GM19395 (cell line): Measurements from ENCODE around the gene PIGL.
"Not testable (repeated sequence)": the region's sequence is repeated elsewhere in the genome, so short reads cannot be mapped to it uniquely, and the experiment has no call there.

Experiments used
- ATAC-seq: cut with Tn5 transposase; IDR thresholded peaks from one replicate; pipeline ENCODE4 v1.9.1; 2021; ENCODE audit warnings: mild to moderate bottlenecking, moderate library complexity; ENCODE audit not compliant: unreplicated experiment

The PIGL gene

DNA sequence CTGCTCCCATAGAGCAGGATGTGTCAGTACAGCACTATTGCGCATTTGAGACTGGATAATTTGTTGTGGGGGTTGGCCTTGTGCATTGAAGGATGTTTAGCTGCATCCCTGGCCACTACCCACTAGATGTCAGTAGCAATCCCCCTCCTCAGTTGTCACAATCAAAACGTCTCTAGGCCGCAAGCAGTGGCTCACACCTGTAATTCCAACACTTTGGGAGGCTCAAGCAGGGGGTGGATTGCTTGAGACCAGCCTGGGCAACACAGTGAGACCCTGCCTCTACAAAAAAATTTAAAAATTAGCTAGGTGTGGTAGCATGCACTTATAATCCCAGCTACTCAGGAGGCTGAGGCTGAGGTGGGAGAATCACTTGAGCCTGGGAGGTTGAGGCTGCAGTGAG lies 87.8 kb downstream of the PIGL start:
- no peak for ATAC-seq

DNA sequence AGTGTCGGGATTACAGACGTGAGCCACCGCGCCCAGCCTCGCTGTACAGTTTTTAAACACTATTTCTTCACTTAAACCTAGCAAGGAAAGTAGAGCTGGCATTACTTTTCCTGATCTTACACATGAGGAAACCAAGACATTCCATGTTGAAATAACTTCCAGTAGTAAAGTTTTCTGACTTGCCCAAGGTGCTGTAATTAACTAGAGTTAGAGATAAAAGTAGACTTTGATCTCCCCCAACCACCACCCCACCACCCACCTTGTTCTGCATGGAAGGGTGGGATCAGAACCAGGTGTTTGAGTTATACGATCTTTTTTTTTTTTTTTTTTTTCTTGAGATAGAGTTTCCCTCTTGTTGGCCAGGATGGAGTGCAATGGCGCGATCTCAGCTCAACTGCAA lies 89.2 kb downstream of the PIGL start:
- no peak for ATAC-seq

DNA sequence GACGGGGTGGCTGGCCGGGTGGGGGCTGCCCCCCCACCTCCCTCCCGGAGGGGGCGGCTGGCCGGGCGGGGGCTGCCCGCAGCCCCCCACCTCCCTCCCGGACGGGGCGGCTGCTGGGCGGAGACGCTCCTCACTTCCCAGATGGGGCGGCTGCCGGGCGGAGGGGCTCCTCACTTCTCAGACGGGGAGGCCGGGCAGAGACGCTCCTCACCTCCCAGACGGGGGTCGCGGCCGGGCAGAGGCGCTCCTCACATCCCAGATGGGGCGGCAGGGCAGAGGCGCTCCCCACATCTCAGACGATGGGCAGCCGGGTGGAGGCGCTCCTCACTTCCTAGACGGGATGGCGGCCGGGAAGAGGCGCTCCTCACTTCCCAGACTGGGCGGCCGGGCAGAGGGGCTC lies 95.1 kb downstream of the PIGL start:
- not testable (repeated sequence) for ATAC-seq

DNA sequence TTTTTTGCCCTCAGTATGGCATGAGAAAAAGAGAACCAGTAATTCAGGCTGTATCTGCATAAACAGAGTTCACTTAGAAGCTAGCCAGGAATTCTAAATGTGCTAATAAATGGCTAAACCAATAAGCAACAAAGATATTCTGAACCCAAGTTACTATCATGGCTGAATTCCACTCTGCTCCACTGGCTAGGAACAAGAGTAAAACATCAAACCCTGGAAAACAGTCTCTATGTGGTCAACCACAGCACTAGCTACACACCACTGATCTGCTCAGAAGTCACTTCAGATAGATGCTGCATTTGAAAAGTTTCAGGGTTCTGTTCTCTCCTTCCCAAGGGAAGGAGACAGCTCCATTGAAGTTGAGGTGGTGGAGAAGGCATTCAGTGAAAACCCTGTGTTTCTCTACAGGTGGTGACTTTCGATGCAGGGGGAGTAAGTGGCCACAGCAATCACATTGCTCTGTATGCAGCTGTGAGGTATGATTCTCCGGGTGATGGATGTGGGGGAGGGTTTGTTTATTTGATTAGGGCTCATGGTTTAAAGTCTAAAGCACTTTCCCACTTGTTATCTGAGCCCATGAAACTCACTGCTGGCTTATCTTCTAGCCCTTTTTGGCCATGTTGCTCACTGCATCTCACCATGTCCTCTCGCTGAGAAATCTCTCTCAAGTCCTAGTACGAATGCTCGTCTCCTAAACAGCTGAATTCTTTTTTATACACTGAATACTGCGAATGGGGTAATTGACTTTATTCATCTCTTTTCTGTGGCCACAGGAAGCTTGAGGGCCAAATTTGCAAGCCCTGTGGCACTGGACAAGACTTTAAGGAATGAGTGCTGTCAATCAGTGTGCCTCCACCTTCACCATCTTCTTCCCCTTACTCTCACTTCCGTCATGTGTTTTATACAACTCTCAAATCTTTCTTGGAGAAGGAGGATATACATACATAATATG lies 96.4 kb downstream of the PIGL start:
- no peak for ATAC-seq

DNA sequence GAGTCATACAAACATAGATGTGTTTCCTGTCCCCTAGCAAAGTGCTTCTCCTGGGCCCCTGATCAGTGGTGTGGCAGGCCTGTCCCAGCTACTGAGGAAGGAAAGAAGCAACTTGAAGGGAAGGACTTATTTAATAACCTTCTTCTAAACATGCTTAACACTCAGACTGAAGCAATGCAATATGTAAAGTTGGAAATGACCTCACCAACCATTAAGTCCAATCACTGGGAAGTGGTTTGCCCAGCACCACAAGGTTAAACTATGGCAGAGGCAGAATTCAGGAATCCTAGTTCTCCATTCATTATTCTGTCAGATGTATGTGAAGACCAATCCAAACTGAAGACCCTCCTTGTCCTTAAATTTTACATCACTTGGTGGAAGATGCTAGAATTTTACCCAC lies 97.2 kb downstream of the PIGL start:
- ATAC-seq, result no peak

DNA sequence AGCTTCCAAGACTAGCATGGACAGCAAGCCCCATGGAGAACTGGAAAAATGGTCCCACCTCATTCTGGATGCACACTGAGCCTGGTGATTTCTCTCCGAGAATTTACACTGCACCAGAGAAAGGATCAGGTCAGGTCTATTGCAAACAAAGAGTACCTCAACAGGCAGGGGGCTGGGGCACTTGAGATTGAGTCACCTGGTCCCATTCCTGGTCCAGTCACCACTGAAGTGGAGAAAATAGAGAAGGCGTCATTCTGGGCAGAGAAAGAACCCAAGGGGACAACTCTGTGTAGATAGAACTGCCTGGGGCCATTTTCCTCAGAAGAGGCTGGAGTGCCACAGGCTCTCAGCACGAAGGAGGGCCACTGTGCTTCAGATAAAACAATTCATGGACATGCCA lies 97.8 kb downstream of the PIGL start:
- ATAC-seq, result no peak

DNA sequence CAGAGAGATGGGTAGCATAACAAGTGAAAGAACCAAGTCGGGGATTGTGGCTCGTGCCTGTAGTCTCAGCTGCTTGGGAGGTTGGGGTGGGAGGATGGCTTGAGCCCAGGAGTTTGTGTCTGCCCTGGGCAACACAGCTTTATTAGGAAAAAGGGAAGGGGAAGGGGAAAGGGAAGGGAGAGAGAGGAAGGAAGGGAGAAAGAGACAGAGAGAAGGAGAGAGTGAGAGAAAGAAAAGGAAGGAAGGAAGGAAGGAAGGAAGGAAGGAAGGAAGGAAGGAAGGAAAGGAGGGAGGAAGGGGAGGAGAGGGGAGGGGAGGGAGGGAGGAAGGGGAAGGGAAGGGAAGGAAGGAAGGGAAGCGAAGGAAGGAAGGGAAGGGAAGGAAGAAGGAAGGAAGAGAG lies 103.0 kb downstream of the PIGL start:
- no peak for ATAC-seq

DNA sequence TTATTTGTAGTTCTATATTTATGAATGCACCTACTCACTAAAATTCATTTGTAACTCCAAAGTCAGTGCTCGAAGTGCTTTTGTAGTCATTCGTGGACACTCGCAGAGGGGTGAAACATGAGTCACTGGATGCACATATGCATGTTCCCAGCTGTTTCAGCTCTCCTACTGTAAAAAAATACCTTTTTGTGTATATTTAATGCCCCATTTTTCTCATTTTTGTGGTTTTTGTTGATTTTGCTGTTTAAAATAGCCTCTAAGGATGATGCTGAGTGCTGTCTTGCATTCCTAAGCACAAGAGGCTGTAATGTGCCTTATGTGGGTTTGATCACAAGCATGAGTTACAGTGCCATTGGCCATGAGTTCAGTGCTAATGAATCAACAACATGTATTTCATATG lies 105.6 kb downstream of the PIGL start:
- ATAC-seq, result no peak

DNA sequence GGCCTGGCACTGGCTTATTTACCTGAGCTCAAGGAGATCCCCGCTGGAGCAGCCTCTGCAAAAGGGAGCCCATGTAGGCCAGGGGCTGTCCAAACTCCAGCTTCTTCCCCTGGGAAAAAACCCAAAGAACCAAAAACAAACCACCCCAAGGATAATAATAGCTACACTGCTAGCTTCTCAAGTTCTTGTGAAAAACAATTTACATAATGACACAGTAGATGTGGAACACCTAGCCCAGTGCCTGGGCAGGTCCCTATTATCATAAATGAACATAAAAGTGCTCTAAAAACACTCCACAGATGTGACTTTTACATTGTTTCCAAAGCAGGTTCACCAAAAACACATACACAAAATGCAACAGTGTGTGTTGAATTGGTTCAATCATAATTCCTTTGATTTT lies 109.0 kb downstream of the PIGL start:
- no peak for ATAC-seq

DNA sequence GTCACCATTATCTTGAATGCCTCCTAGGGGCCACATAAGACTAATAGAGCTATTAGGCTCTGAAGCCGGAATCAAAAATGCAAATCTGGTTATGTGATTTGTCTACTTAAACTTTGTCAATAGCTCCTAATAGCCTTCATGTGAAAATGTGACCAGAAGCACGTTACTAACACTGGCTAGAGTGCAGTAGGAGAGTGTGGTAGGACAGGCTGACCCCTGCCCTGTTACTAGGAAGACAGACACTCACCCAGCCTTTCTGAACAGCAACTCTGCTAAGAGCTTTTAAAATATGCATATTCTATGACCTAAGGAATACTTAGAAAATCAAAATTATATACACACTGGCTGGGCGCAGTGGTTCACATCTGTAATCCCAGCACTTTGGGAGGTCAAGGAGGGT lies 110.0 kb downstream of the PIGL start:
- no peak for ATAC-seq

DNA sequence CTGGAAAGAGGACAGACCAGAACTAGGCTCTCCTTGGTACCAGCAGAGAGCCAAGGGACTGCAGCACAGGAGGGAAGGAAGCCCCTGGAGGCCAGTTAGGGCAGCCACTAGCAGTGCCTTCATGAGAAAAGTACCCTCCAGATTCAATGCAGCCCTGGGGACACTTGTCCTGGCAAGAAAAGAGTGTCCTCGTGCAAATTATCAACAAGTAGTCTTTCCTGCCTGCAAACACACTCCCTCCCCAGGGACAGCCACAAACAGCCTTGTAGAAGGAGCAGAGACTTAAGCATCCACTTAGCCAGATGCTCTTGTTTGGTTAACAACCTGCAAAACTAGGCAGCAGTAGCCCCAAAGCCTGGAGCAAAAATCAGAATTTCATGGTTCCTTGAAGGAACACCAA lies 112.0 kb downstream of the PIGL start:
- ATAC-seq, result no peak

DNA sequence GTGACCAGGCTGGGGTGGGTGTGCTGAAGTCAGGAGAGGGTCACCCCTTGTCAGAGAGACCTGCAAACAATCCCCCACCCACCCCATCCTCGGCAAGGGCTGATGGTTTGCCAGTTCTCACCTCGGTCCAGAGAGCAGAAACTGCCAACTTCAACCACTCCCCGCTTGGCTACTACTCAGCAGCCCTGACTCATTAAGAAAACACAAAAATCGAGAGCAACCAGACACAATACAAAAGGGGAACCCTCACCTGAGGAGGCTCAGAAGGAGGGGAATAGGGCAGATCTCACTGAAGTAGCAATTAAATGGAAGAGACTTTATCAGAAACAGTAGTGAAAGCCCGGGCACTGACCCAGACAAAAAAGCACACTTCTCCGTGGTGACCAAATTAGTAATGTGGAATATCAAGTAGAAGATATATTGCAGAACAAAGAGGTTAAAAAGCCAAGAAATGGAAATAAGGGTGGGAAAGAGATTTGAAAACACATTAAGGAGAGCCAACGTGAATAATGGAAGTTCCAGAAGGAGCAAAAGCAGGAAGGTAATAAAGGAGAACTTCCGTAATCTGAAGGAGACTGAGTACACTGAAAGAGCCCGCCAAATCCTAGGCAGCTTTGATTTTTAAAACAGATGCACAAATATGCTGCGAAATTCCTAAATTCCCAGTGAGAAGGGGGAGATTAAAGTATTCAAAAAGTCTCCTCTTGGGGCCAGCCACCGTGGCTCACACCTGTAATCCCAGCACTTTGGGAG lies 112.7 kb downstream of the PIGL start:
- ATAC-seq, result no peak

DNA sequence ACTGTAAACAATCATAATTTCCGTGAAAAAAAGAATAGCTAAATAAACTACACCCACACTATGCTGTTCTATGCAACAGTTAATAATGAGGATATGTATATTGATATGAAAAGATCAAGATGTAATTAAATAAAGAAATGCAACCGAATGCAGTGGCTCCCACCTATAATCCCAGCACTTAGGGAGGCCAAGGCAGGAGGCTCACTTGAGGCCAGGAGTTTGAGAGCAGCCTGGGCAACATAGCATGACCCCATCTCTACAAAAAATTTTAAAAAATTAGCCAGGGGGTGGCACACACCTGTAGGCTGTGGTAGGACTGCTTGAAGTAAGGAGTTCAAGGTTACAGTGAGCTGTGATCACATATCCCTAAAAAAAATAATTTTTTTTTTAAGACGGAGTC lies 121.4 kb downstream of the PIGL start:
- no peak for ATAC-seq

DNA sequence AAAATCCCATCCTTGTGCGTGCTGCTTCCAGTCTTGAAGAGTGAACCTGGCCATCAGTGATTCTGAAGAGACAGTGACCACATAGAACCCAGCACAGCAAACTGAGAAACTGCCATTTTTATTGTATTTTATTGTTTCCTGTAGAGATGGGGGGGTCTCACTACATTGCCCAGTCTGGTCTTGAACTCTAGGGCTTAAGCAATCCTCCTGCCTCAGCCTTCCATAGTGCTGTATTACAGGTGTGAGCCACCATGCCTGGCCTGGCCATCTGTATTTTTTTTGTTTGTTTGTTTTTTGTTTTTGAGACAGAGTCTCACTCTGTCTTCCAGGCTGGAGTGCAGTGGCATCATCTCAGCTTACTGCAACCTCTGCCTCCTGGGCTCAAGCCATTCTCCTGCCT lies 122.4 kb downstream of the PIGL start:
- ATAC-seq, result no peak

DNA sequence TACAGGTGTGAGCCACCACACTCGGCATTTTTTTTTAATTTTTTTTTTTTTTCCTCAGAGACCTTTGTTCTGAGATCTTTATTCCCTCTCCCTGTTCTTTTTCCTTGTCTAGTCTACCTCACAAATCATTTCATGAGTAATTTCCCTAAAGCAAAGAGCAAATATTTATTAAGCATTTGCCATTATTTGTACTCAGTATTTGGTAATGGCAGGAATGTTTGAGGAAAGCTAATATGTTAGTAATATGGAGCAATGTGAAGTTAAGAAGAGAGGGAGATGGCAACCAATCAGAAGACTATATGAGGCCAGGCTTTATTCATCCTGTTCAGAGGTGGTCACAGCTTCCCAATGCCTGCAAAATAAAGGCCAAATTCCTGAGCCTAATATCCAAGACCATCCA lies 122.9 kb downstream of the PIGL start:
- ATAC-seq, result no peak

DNA sequence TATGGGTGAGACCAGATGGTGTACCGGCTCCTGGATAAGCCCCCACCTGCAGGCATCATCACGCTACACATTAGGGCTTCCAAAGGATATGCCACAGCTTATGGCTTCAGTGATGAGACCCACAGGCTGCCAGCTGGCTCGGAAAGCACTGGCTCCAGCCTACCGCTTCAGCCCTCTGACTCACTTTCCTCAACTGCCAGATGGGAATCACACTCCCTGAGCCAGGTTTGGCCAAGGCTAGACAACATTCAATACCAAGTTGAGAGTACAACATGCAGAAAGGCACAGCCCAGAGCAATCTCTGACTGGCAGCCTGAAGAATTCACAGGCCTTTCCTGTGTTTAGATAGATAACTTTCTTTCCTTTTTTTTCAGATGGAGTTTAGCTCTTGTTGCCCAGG lies 126.0 kb downstream of the PIGL start:
- ATAC-seq, result no peak

DNA sequence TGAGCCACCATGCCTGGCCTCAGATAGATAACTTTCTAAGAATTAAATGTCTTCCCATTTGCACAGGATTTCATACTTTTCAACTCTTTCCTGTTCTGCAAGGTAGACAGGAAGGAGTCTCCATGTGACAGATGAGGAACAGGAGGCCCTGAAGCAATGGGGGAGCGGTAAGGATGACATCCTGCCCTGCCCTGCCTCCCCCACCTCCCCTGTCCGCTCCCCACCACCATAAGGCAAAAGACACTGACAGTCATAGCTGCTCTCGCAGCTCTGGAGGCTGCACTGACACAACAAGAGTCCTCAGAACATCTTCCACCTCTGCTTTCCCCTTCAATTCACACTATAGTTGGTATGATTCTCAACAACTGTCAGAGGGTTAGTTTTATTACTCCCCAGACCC lies 126.6 kb downstream of the PIGL start:
- ATAC-seq, result no peak

DNA sequence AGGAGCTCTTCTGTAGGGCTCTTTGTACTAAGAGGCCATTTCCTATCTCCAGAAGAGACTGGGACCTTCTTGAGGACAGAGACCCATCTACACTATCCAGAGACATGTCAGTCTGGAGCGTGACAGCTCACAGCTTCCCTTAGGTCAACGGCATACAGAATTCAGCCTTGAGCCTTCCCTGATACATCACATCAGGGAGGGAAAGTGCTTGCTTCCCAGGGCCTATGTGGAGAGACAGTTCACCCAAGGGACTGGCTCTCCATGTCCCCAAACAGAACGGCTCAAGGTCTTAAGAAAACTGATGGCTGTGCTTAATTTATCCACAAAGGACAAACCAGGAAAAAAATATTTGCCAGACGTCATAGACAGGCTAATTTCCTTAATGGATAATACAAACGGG lies 128.6 kb downstream of the PIGL start:
- ATAC-seq, result no peak

DNA sequence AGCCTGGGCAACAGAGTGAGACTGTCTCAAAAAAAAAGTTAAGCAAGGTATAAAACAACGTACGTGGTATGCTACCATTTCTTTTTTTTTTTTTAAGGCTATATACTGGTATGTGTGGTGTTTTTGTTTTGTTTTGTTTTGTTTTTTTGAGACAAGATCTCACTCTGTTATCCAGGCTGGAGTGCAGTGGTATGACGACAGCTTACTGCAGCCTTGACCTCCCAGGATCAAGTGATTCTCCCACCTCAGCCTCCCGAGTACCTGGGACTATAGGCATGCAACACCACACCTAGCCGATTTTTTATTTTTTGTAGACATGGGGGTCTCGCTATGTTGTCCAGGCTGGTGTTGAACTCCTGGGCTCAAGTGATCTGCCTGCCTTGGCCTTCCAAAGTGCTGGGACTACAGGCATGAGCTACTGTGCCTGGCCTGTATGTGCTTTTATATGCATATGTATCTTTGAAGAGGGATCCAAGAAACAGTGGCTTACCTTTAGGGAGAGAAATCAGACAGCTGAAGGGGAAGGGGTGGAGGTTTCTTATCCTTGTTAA lies 129.8 kb downstream of the PIGL start:
- ATAC-seq, result no peak

DNA sequence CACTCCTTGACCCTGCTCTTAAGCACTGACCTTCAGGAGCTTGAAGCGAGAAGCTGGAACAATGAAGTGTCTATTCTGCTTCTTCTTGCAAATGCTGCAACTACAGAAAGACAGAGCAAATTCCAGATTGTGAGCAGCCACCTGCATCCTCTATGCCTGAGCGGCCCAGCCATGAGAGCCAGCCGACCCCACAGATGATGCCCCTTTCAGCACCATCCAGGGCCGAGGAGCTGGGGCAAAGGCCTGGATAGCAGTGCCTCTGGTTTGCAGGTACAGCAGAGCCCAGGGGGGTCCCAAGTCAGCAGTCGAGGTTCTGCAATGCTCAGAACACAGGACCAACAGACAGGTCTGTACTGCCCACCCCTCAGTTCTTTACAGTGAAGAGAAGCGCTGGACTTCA lies 131.6 kb downstream of the PIGL start:
- no peak for ATAC-seq

DNA sequence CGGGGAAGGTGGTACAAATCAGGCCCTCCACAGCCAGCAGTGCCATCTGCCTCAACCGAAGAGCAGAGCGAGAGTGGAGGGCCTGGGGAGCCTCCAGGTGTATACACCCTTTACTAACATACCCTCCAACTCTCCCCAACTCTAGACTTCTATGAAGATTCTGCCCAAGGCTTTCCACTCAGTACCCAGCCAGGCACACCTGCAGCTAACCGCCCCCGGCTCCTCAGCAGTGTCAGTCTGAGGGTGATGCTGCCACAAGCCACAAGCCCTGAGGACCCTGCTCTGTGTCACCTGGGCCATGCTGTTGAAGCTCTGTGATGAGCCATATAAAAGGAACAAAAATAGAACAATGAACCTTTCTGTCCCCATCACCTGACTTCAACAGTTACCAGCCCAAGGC lies 132.4 kb downstream of the PIGL start:
- ATAC-seq, result no peak

DNA sequence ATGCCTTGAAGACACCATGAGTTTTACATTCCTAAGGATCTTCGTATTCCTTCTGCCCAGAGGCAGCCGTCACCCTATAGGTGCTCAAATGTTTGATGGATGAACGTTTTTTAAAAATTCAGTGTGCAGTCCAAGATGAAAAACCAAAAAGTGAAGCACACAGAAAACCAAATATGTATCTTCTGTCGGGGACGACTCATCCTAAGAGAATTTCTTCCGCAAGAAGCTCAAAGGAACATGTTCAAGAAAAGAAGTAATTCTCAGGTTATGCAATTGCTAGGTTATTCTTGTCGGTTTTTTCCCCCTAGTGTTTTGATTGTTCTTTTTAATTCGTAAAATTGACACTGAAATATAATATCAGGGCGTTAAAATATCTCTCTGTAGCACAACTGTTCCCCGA lies 134.8 kb downstream of the PIGL start:
- no peak for ATAC-seq
